Upper lobe of left lung (tissue), 6 donors: Measurements from ENCODE around the gene IPO5. TPM values are rescaled to one million over a fixed set of nuclear protein-coding genes. Genes with fewer than 3 reads are reported as not detected.

Experiments used
- ATAC-seq, 2 donors: fragments of 200-7000 bp; cut with Tn5 transposase; one replicate each; pipeline ENCODE4 v1.9.1; 2022; ENCODE audit warnings: mild to moderate bottlenecking in 2 of 2, moderate library complexity in 2 of 2; ENCODE audit not compliant: low FRiP score in 2 of 2
- DNase-seq, 2 donors: peaks; one replicate each; pipeline ENCODE4 v3.0.0-alpha.2; 2019 to 2020
- H3K27ac ChIP-seq, 4 donors: fragments of 200-600 bp; sonication (generic); one replicate each; pipeline ENCODE4 v1.5.1; 2016 to 2019
- H3K27me3 ChIP-seq, 4 donors: fragments of 200-600 bp; sonication (generic); one replicate each; pipeline ENCODE4 v1.5.1; 2017 to 2019
- H3K36me3 ChIP-seq, 4 donors: fragments of 200-600 bp; sonication (generic); one replicate each; pipeline ENCODE4 v1.5.1; 2016 to 2019
- H3K4me1 ChIP-seq, 4 donors: fragments of 200-600 bp; sonication (generic); one replicate each; pipeline ENCODE4 v1.5.1; 2018 to 2019
- H3K4me3 ChIP-seq, 4 donors: fragments of 200-600 bp; sonication (generic); one replicate each; pipeline ENCODE4 v1.5.1; 2017 to 2019; ENCODE audit warnings: mild to moderate bottlenecking in 2 of 4, moderate library complexity in 1 of 4
- H3K9me3 ChIP-seq, 4 donors: fragments of 200-600 bp; sonication (generic); one replicate each; pipeline ENCODE4 v1.5.1; 2018 to 2019
- EP300 ChIP-seq, 4 donors: sonication (generic); formaldehyde crosslinking; IDR thresholded peaks; one replicate each; pipeline ENCODE4 v1.5.1; 2017; ENCODE audit warnings: antibody characterized with exemption in 4 of 4, control low read depth in 2 of 4
- POLR2A ChIP-seq, 4 donors: fragments of 450-650 bp; IDR thresholded peaks; one replicate each; pipeline ENCODE4 v1.5.1; 2016 to 2017; ENCODE audit warnings: antibody characterized with exemption in 4 of 4, mild to moderate bottlenecking in 2 of 4
- POLR2AphosphoS5 ChIP-seq, 2 donors: sonication (generic); formaldehyde crosslinking; IDR thresholded peaks; one replicate each; pipeline ENCODE4 v1.5.1; 2017; ENCODE audit warnings: antibody characterized with exemption in 2 of 2
- WGBS, 2 donors: methylation state at CpG; one replicate each; pipeline ENCODE4 v1.1.5; 2017 to 2018; 5-methylcytosine and 5-hydroxymethylcytosine counted together
- total RNA-seq, 6 donors: library from RNA; depleted of rRNA in 4 of 6; stranded (reverse); fragments of >200 nt in 4 of 6; gene quantifications; one replicate each; pipeline versions ENCODE4 v1.1.0 to v1.2.1, GENCODE V29; 2016 to 2021
- TF ChIP-seq, protein P1 (sequence below), 6 experiments: fragments of 450-650 bp in 4 of 6; fragments of 200-600 bp in 2 of 6; sonication (generic) in 2 of 6; IDR thresholded peaks; one replicate each; pipeline ENCODE4 v1.5.1; 2016 to 2019; ENCODE audit warnings: antibody characterized with exemption in 6 of 6
- donor health status: DM: no; HTN: no; CAD: no; lungs with moderate emphysema.
- donor health status: DM: no; HTN: yes; CAD: no; lungs with severe emphysema.

The IPO5 gene
- total RNA-seq, 6 donors from 2014 or later, result 35.8 to 127 (median 75.6) TPM

DNA sequence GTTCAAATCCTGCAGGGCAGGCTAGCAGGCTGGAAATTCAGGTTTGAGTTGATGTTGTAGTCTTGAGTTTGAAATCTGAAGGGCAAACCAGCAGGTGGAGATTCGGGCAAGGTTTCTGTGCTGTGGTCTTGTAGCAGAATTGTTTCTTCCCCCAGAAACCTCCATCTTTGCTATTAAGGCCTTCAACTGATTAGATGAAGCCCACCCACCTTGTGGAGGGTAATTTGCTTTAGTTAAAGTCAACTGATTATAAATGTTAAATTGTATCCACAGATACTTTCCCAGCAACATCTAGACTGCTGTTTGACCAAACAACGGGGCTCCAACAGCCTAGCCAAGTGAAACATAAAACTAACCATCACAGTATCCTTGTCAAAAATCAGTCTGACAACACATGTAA, 9.4 kb downstream of the IPO5 start:
- H3K9me3 ChIP-seq, result no peaks in the 10 kb centered on the region
- no peaks in the 10 kb centered on the region for H3K4me1 ChIP-seq
- H3K36me3 ChIP-seq, result no peaks in the 10 kb centered on the region
- DNase-seq (no peak), ATAC-seq (no peak)
- no peak overlapping the region for H3K27ac ChIP-seq
- H3K27me3 ChIP-seq, result no peaks in the 10 kb centered on the region
- TF ChIP-seq POLR2A (IDR thresholded peaks at IDR 0.05) (no peak), EP300 (IDR thresholded peaks at IDR 0.05) (no peak), POLR2AphosphoS5 (IDR thresholded peaks at IDR 0.05) (no peak)
- TF ChIP-seq, protein P1, sequence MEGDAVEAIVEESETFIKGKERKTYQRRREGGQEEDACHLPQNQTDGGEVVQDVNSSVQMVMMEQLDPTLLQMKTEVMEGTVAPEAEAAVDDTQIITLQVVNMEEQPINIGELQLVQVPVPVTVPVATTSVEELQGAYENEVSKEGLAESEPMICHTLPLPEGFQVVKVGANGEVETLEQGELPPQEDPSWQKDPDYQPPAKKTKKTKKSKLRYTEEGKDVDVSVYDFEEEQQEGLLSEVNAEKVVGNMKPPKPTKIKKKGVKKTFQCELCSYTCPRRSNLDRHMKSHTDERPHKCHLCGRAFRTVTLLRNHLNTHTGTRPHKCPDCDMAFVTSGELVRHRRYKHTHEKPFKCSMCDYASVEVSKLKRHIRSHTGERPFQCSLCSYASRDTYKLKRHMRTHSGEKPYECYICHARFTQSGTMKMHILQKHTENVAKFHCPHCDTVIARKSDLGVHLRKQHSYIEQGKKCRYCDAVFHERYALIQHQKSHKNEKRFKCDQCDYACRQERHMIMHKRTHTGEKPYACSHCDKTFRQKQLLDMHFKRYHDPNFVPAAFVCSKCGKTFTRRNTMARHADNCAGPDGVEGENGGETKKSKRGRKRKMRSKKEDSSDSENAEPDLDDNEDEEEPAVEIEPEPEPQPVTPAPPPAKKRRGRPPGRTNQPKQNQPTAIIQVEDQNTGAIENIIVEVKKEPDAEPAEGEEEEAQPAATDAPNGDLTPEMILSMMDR (IDR thresholded peaks at IDR 0.05), result no peak
- no peak overlapping the region for H3K4me3 ChIP-seq
- 93% methylated on average over 2 of the region's 2 CpGs for WGBS, 2 donors

GRCh38 chr13:97967226-97967625, 13.8 kb downstream of the IPO5 start:
- Histone ChIP-seq H3K36me3 (no peaks in the 10 kb centered on the region), H3K9me3 (no peaks in the 10 kb centered on the region), H3K27me3 (no peaks in the 10 kb centered on the region), H3K4me1 (no peaks in the 10 kb centered on the region), H3K27ac (no peak overlapping the region), H3K4me3 (no peak overlapping the region)
- ATAC-seq (no peak), DNase-seq (no peak)
- TF ChIP-seq, protein P1 (IDR thresholded peaks at IDR 0.05), result no peak
- TF ChIP-seq POLR2AphosphoS5 (IDR thresholded peaks at IDR 0.05) (no peak), EP300 (IDR thresholded peaks at IDR 0.05) (no peak), POLR2A (IDR thresholded peaks at IDR 0.05) (no peak)

- WGBS, 2 donors, result 78% methylated on average over 3 of the region's 3 CpGs
- no peaks in the 10 kb centered on the region for H3K9me3 ChIP-seq
- no peak for TF ChIP-seq POLR2A (IDR thresholded peaks at IDR 0.05)
- TF ChIP-seq EP300 (IDR thresholded peaks at IDR 0.05), result no peak
- TF ChIP-seq, protein P1 (IDR thresholded peaks at IDR 0.05), result no peak
- no peak for TF ChIP-seq POLR2AphosphoS5 (IDR thresholded peaks at IDR 0.05)
- H3K27me3 ChIP-seq, result no peaks in the 10 kb centered on the region
- H3K36me3 ChIP-seq, result no peaks in the 10 kb centered on the region
- ATAC-seq (no peak), DNase-seq (no peak)
- H3K27ac ChIP-seq, result no peak overlapping the region
- no peaks in the 10 kb centered on the region for H3K4me1 ChIP-seq
- no peak overlapping the region for H3K4me3 ChIP-seq
These were observed 14.5 kb downstream of the IPO5 start for GRCh38 chr13:97967948-97968347.

GRCh38 chr13:97971519-97971918, 18.0 kb downstream of the IPO5 start:
- no peak for DNase-seq
- H3K4me1 ChIP-seq, result peaks cover 4 to 8% (median 7%) of the 10 kb centered on the region in 4 donors
- H3K27me3 ChIP-seq, result no peaks in the 10 kb centered on the region
- WGBS, 2 donors, result 95 to 99% methylated on average over 5 of the region's 5 CpGs
- H3K4me3 ChIP-seq, result no peak overlapping the region
- TF ChIP-seq, protein P1 (IDR thresholded peaks at IDR 0.05), result no peak
- TF ChIP-seq POLR2AphosphoS5 (IDR thresholded peaks at IDR 0.05), result no peak
- TF ChIP-seq POLR2A (IDR thresholded peaks at IDR 0.05), result no peak
- no peak for TF ChIP-seq EP300 (IDR thresholded peaks at IDR 0.05)
- ATAC-seq, result no peak
- no peak overlapping the region for H3K27ac ChIP-seq
- no peaks in the 10 kb centered on the region for H3K36me3 ChIP-seq
- H3K9me3 ChIP-seq, result no peaks in the 10 kb centered on the region

GRCh38 chr13:97974773-97975172, 21.3 kb downstream of the IPO5 start:
- Histone ChIP-seq H3K36me3 (no peaks in the 10 kb centered on the region), H3K27me3 (no peaks in the 10 kb centered on the region), H3K9me3 (no peaks in the 10 kb centered on the region), H3K27ac (no peak overlapping the region), H3K4me1 (peaks cover 16 to 28% (median 25%) of the 10 kb centered on the region in 4 donors), H3K4me3 (no peak overlapping the region)
- no peak for ATAC-seq
- WGBS, 2 donors, result 73 to 83% methylated on average over 2 of the region's 2 CpGs
- TF ChIP-seq EP300 (IDR thresholded peaks at IDR 0.05), result no peak
- no peak for DNase-seq
